Mucosa of descending colon (tissue), 3 donors: ENCODE data around the gene RGSL1. TPM values are rescaled to one million over a fixed set of nuclear protein-coding genes. Genes with fewer than 3 reads are reported as not detected.

Source experiments
- ATAC-seq: fragments of 200-7000 bp; cut with Tn5 transposase; one replicate; pipeline ENCODE4 v1.9.1; 2020; ENCODE audit warnings: mild to moderate bottlenecking, moderate library complexity
- DNase-seq, 3 donors: peaks; one replicate each; pipeline ENCODE4 v3.0.0-alpha.2; 2020
- H3K36me3 ChIP-seq: fragments of 200-600 bp; one replicate; pipeline ENCODE4 v1.8.0; 2021; ENCODE audit warnings: low read depth, mild to moderate bottlenecking
- H3K4me1 ChIP-seq: fragments of 200-600 bp; one replicate; pipeline ENCODE4 v1.8.0; 2021; ENCODE audit warnings: low read depth, mild to moderate bottlenecking
- H3K4me3 ChIP-seq: fragments of 200-600 bp; one replicate; pipeline ENCODE4 v1.8.0; 2021; ENCODE audit warnings: mild to moderate bottlenecking
- H3K9me3 ChIP-seq: fragments of 200-600 bp; one replicate; pipeline ENCODE4 v1.8.0; 2021; ENCODE audit warnings: mild to moderate bottlenecking
- CTCF ChIP-seq: fragments of 200-600 bp; IDR thresholded peaks from one replicate; pipeline ENCODE4 v1.8.0; 2022; ENCODE audit warnings: antibody characterized with exemption, mild to moderate bottlenecking
- intact Hi-C, 2 donors: fragments of 100-400 bp; cut with DNase I in 1 of 2; cut with micrococcal nuclease in 1 of 2; formaldehyde crosslinking; loops; one replicate each; pipeline versions ENCODE4 v1.11.0 to v1.11.1; 2022; cut with DNase I, micrococcal nuclease
- total RNA-seq, 3 donors: library from RNA; stranded (reverse); fragmentation: NEBNext Ultra II Directional in 2 of 3; extraction: Animal tissue kit (Norgen Biotek cat#: 25700) in 2 of 3; gene quantifications; one replicate each; pipeline versions ENCODE4 v1.2.1 to v1.2.4, GENCODE V29; 2021 to 2023
- donor health status: DM: no; HTN: no; CAD: no; lungs with moderate emphysema.
- donor health status: DM: no; HTN: no; CAD: no.
- donor health status: DM: no; HTN: yes; CAD: no.

The RGSL1 gene
- total RNA-seq, 3 donors from 2014 or later: not detected

- Histone ChIP-seq H3K4me1 (no peaks in the 10 kb centered on the region), H3K4me3 (no peak overlapping the region), H3K9me3 (no peaks in the 10 kb centered on the region), H3K36me3 (no peaks in the 10 kb centered on the region)
- no peak for TF ChIP-seq CTCF
- ATAC-seq (no peak), DNase-seq (no peak)
- intact Hi-C loops: no loop called here
Measured at GRCh38 chr1:182564406-182565004, 114.6 kb downstream of the RGSL1 start.

GRCh38 chr1:182565537-182565936 lies 115.6 kb downstream of the RGSL1 start:
- intact Hi-C loops: no loop called here
- TF ChIP-seq CTCF: no peak
- Histone ChIP-seq H3K4me3 (no peak overlapping the region), H3K36me3 (no peaks in the 10 kb centered on the region), H3K4me1 (no peaks in the 10 kb centered on the region), H3K9me3 (no peaks in the 10 kb centered on the region)
- ATAC-seq: no peak
- no peak for DNase-seq

GRCh38 chr1:182567629-182568028 lies 117.7 kb downstream of the RGSL1 start:
- no peak for ATAC-seq

GRCh38 chr1:182568647-182569284 lies 118.8 kb downstream of the RGSL1 start:
- ATAC-seq: no peak
- TF ChIP-seq CTCF: no peak
- H3K4me1 ChIP-seq: no peaks in the 10 kb centered on the region
- intact Hi-C loops: no loop called here
- no peak for DNase-seq
- H3K36me3 ChIP-seq: no peaks in the 10 kb centered on the region
- no peak overlapping the region for H3K4me3 ChIP-seq
- no peaks in the 10 kb centered on the region for H3K9me3 ChIP-seq

More at GRCh38 chr1:182567629-182568028, 117.7 kb downstream of the RGSL1 start:
- intact Hi-C loops: no loop called here
- Histone ChIP-seq H3K36me3 (no peaks in the 10 kb centered on the region), H3K4me3 (no peak overlapping the region), H3K9me3 (no peaks in the 10 kb centered on the region), H3K4me1 (no peaks in the 10 kb centered on the region)
- no peak for TF ChIP-seq CTCF
- DNase-seq: no peak

GRCh38 chr1:182569939-182570610 lies 120.1 kb downstream of the RGSL1 start:
- DNase-seq: no peak
- intact Hi-C loops: no loop called here
- Histone ChIP-seq H3K4me3 (no peak overlapping the region), H3K9me3 (no peaks in the 10 kb centered on the region), H3K36me3 (no peaks in the 10 kb centered on the region), H3K4me1 (no peaks in the 10 kb centered on the region)
- TF ChIP-seq CTCF: no peak
- ATAC-seq: peak; percentile 53
